GM19452 (cell line): ENCODE data around the gene PROCA1.
"Not testable (repeated sequence)": the region's sequence is repeated elsewhere in the genome, so short reads cannot be mapped to it uniquely, and the experiment has no call there.

Experiments
- ATAC-seq: cut with Tn5 transposase; IDR thresholded peaks from one replicate; pipeline ENCODE4 v1.9.1; 2021; ENCODE audit not compliant: unreplicated experiment

The PROCA1 gene

DNA sequence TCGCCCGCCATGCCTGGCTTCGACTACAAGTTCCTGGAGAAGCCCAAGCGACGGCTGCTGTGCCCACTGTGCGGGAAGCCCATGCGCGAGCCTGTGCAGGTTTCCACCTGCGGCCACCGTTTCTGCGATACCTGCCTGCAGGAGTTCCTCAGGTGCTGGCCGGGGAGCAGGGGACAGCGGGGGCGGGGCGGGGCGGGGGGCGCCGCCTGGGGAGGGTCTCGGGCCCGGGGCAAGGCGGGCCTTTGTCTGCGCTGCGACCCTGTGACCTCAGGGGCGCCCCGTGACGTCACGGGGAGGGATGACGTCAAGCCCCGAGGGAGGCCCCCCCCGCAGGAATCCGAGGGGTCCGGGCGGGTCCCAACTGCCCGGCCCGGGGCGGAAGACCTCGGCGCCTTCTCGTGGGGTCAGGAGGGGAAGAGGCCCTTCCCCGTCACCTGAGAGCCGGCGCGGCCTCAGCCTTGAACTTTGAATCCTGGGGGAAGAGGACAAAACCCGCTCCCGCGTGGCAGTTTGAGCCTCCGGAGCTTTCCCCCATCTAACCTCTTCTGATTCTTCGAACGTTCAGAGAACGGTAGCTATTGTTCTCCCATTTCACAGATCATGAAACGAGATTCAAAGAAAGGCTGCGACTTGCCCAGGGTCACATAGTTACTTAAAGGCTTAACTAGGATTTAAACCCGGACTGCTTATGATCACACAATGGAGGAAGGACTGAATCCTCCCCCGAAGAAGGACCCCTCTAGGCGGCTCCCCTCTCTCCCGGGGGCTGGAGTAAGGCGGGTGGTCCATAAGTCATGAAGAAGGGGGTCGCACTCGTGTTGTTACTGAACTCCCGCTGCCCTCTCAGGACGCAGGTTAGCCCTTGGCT lies 32.6 kb upstream of the PROCA1 start:
- ATAC-seq: peak; percentile 33

- ATAC-seq: peak; percentile 63
Measured at GRCh38 chr17:28743243-28744103, 31.8 kb upstream of the PROCA1 start, which contains the start of gene TRAF4. TRAF4 (plus strand) TSS chr17:28744011; CDS start chr17:28744113, 102 bp downstream.

- no peak for ATAC-seq
Measured at GRCh38 chr17:28741358-28742349, 30.0 kb upstream of the PROCA1 start.

- ATAC-seq: no peak
Measured at GRCh38 chr17:28740406-28741357, 29.0 kb upstream of the PROCA1 start.

- ATAC-seq: no peak
Measured at GRCh38 chr17:28738680-28739384, 27.1 kb upstream of the PROCA1 start.

GRCh38 chr17:28737770-28738679 lies 26.3 kb upstream of the PROCA1 start:
- peak; percentile 47 for ATAC-seq

DNA sequence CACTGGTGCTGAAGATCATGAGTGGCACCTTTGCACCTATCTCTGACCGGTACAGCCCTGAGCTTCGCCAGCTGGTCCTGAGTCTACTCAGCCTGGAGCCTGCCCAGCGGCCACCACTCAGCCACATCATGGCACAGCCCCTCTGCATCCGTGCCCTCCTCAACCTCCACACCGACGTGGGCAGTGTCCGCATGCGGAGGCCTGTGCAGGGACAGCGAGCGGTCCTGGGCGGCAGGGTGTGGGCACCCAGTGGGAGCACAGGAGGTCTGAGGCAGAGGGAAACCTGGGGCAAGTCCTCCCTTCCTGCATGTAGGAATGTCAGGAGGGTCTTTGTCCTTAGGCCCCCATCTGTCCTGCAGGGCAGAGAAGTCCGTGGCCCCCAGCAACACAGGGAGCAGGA lies 25.6 kb upstream of the PROCA1 start:
- ATAC-seq: no peak

- ATAC-seq: not testable (repeated sequence)
Measured at GRCh38 chr17:28735913-28736769, 24.5 kb upstream of the PROCA1 start.

- ATAC-seq: no peak
Measured at GRCh38 chr17:28735242-28735722, 23.6 kb upstream of the PROCA1 start.

- ATAC-seq: no peak
Measured at GRCh38 chr17:28734712-28735241, 23.1 kb upstream of the PROCA1 start.

- ATAC-seq: no peak
Measured at GRCh38 chr17:28733346-28733745, 21.7 kb upstream of the PROCA1 start.

GRCh38 chr17:28729950-28730330 lies 18.3 kb upstream of the PROCA1 start:
- ATAC-seq: no peak

DNA sequence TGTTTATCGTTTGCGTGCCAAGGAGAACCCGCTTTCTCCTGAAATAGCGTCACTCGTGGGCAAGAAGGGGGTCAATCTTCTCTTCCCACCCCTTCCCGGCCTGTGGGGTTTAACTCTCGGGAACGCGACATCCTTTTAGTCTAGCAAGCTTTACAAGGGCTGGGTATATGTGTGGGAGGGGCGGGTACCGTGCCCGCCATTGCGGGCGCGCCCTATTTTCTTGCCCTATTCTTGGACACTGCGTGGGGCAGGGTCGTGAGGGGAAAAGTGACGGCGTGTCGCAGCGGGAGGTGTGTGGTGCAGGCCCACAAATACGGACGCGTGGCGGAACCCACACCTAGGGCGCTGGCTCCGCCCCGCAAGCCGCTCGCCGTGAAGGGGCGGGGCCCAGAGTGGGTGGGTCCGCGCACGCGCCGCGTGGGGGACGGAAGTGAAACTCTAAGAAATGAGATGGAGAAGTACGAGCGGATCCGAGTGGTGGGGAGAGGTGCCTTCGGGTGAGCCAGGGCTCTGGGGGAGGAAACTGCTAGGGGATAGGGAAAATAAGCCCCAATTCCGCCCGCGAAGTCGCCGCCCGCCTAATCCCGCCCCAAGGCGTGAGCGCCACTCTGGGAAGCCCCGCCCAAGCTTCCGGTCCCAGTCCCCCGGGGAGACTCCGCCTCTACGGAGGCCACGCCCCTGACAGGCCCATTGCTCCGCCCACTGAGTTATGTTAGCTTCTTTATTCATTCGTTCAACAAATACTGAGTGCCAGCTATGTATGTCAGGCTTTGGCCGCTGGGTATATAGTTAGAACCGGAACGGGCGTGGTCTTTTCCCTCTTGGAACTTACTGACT lies 16.9 kb upstream of the PROCA1 start, which contains the start of gene NEK8:
NEK8 (plus strand) TSS at position 425 of the 837 bp plus-strand sequence; CDS start at position 451, 26 bp downstream.
- peak; percentile 37 for ATAC-seq

DNA sequence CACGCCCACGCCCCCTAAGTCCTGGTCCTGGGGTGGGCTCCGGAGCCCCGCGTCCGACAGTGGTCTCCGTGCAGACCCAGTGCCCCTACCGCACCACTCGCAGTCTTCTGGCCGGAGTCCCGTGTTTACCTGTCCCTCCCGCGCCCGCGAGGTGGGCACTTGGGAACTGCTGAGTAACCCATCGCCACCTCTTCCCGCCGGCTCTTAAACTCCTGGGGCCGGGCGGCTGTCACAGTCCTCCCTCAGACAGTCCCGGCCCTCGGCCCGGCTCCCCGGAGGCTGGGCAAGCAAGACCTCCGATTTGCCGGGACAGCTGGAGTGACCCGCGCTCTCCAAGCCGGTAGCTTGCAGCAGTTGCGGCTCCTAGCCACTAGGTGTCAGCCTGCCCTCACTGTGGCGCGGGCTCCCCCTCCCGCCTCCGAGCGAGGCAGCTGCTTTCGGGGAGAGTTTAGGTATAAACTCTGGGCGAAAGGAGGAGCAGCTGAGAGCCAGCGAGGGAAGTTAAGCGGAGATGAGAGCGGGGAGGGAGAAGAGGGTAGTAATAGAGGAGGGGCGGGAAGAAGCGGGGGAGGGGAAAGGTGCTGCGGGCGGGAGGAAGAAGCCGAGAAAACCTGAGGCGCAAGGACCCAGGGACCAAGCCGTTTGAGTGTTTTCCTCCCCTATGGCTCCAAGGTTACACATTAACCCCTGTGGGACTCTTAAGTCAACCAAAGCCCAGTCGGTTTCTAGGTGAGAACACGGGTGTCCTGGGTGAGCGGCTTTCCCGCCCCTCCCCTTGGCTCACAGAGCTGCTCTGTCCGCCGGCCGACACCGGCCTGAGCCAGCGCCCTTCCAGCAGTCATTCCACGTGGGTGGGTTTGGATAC lies 15.2 kb upstream of the PROCA1 start:
- ATAC-seq: peak; percentile 32
